ENCODE results near the gene ARL14.

GRCh38 chr3:160641665-160642309 is 35.2 kb upstream of the ARL14 start:
- TF ChIP-seq EZH2 (IDR thresholded peaks at IDR 0.05; ENCODE audit: borderline replicate concordance, low read depth, low read length, severe bottlenecking) (no peak), CTCF (IDR thresholded peaks at IDR 0.05; ENCODE audit: borderline replicate concordance, extremely low read depth, low read length, poor library complexity, severe bottlenecking) (no peak)
